Keratinocyte (primary cell): ENCODE data around the gene ZFYVE28. TPM values are rescaled to one million over a fixed set of nuclear protein-coding genes. Genes with fewer than 3 reads are reported as not detected.

ENCODE experiments used
- DNase-seq: peaks from one replicate; pipeline ENCODE4 v3.0.0-alpha.2; 2011; ENCODE audit warnings: low read depth, missing footprints, low spot score
- FAIRE-seq: peaks from 2 replicates; lab custom pipeline; 2011; peaks lifted over from hg19 to GRCh38; lab: Jason Lieb, UNC
- H2AFZ ChIP-seq: 2 replicates; pipeline ENCODE4 v1.6.0; 2012; ENCODE audit warnings: low read length, control low read depth, inconsistent platforms; ENCODE audit not compliant: control insufficient read depth
- H3K27ac ChIP-seq: 2 replicates; pipeline ENCODE4 v1.5.1; 2011; ENCODE audit warnings: low read length; ENCODE audit not compliant: control insufficient read depth, insufficient read depth
- H3K27me3 ChIP-seq: 3 replicates; pipeline ENCODE4 v1.6.0; 2011; ENCODE audit warnings: low read length; ENCODE audit not compliant: control insufficient read depth, insufficient read depth; ENCODE audit errors: extremely low read depth
- H3K36me3 ChIP-seq, 2 experiments: 2 replicates in 1 of 2; 3 replicates in 1 of 2; pipeline ENCODE4 v1.5.1; 2011; ENCODE audit warnings: low read length in 2 of 2, mild to moderate bottlenecking in 1 of 2; ENCODE audit not compliant: control insufficient read depth in 2 of 2, insufficient read depth in 2 of 2; ENCODE audit errors: extremely low read depth in 1 of 2
- H3K4me1 ChIP-seq: 3 replicates; pipeline ENCODE4 v1.5.1; 2011; ENCODE audit warnings: low read length; ENCODE audit not compliant: control insufficient read depth, insufficient read depth; ENCODE audit errors: extremely low read depth
- H3K4me2 ChIP-seq: 3 replicates; pipeline ENCODE4 v1.6.0; 2011; ENCODE audit warnings: low read depth, low read length; ENCODE audit not compliant: control insufficient read depth, insufficient read depth; ENCODE audit errors: extremely low read depth
- H3K4me3 ChIP-seq, 3 experiments: fragments of 200-600 bp in 1 of 3; sonication (generic) in 1 of 3; 2 replicates in 2 of 3; 3 replicates in 1 of 3; pipeline ENCODE4 v1.5.1; 2011 to 2016; ENCODE audit warnings: low read length in 3 of 3, mild to moderate bottlenecking in 3 of 3, control low read depth in 2 of 3, inconsistent platforms in 1 of 3, low read depth in 1 of 3, mixed read lengths in 1 of 3, mixed run types in 1 of 3, moderate library complexity in 1 of 3; ENCODE audit not compliant: control insufficient read depth in 2 of 3, insufficient read depth in 2 of 3; ENCODE audit errors: extremely low read depth in 1 of 3
- H3K79me2 ChIP-seq: 2 replicates; pipeline ENCODE4 v1.6.0; 2012; ENCODE audit warnings: low read length; ENCODE audit not compliant: control insufficient read depth, insufficient read depth
- H3K9ac ChIP-seq: 3 replicates; pipeline ENCODE4 v1.6.0; 2011; ENCODE audit warnings: low read length; ENCODE audit not compliant: control insufficient read depth, insufficient read depth; ENCODE audit errors: extremely low read depth
- H3K9me1 ChIP-seq: 3 replicates; pipeline ENCODE4 v1.6.0; 2011; ENCODE audit warnings: low read length; ENCODE audit not compliant: control insufficient read depth, insufficient read depth; ENCODE audit errors: extremely low read depth
- H3K9me3 ChIP-seq: 2 replicates; pipeline ENCODE4 v1.5.1; 2012; ENCODE audit warnings: low read depth, low read length; ENCODE audit not compliant: control insufficient read depth
- H4K20me1 ChIP-seq: 3 replicates; pipeline ENCODE4 v1.6.0; 2011; ENCODE audit warnings: low read length; ENCODE audit not compliant: control insufficient read depth, insufficient read depth; ENCODE audit errors: extremely low read depth
- CTCF ChIP-seq, 3 experiments: IDR thresholded peaks in 1 of 3; conservative IDR thresholded peaks in 1 of 3; optimal IDR thresholded peaks in 1 of 3; 2 replicates in 2 of 3; 3 replicates in 1 of 3; pipeline versions ENCODE3 to v1.5.1; 2011; ENCODE audit warnings: low read length in 3 of 3, mild to moderate bottlenecking in 3 of 3, moderate library complexity in 2 of 3, control low read depth in 1 of 3, inconsistent platforms in 1 of 3; ENCODE audit not compliant: insufficient read depth in 2 of 3; ENCODE audit errors: extremely low read depth in 1 of 3
- EZH2 ChIP-seq: IDR thresholded peaks from one replicate; pipeline ENCODE4 v1.6.1; 2012; ENCODE audit warnings: inconsistent platforms, mild to moderate bottlenecking, low read length, moderate library complexity
- dilution Hi-C: fragments of 300-500 bp; cut with MboI; formaldehyde crosslinking; loops from one replicate; pipeline ENCODE4 v1.7.0; 2020; ENCODE audit warnings: low sequenced_read_pairs; ENCODE audit not compliant: extremely low pct_ligation_motif_present
- polyA plus RNA-seq, 5 experiments: library from polyadenylated mRNA; depleted of rRNA in 3 of 5; stranded (reverse) in 3 of 5; stranded (forward) in 1 of 5; unstranded in 1 of 5; fragments of >200 nt; gene quantifications; 1 replicate in 1 of 5; 2 replicates in 3 of 5; 3 replicates in 1 of 5; pipeline versions ENCODE4 v1.2.1 to v1.2.3, GENCODE V29; 2011 to 2012; ENCODE audit warnings: missing spikeins in 2 of 5, low read depth in 1 of 5, low replicate concordance in 1 of 5

Gene ZFYVE28
- polyA plus RNA-seq, 1 donor (not counting 4 experiments of a cell fraction or from before 2014, with no cell fraction given) = 0.33 TPM

- Histone ChIP-seq H3K4me1 (no peaks in the 10 kb centered on the region), H3K27ac (no peak overlapping the region), H3K4me3 (no peak overlapping the region), H3K36me3 (no peaks in the 10 kb centered on the region), H3K79me2 (no peaks in the 10 kb centered on the region), H3K9me1 (no peaks in the 10 kb centered on the region), H4K20me1 (no peaks in the 10 kb centered on the region), H3K4me2 (no peak overlapping the region), H3K9me3 (no peaks in the 10 kb centered on the region), H2AFZ (no peak overlapping the region), H3K27me3 (no peaks in the 10 kb centered on the region), H3K9ac (no peak overlapping the region)
- FAIRE-seq (no peak), DNase-seq (no peak)
- no peak for TF ChIP-seq EZH2
- TF ChIP-seq CTCF (optimal IDR thresholded peaks at IDR 0.05 in 1 of 3, IDR thresholded peaks at IDR 0.05 in 1 of 3, conservative IDR thresholded peaks at IDR 0.05 in 1 of 3; ENCODE audit: extremely low read depth in 1 of 3, insufficient read depth in 2 of 3, low read length in 3 of 3) = no peak
- dilution Hi-C loops = no loop called here
Measured at GRCh38 chr4:2443956-2444740, 25.7 kb upstream of the ZFYVE28 start.

GRCh38 chr4:2443061-2443730, 24.8 kb upstream of the ZFYVE28 start:
- TF ChIP-seq CTCF (optimal IDR thresholded peaks at IDR 0.05 in 1 of 3, IDR thresholded peaks at IDR 0.05 in 1 of 3, conservative IDR thresholded peaks at IDR 0.05 in 1 of 3; ENCODE audit: extremely low read depth in 1 of 3, insufficient read depth in 2 of 3, low read length in 3 of 3) (no peak), EZH2 (no peak)
- no peaks in the 10 kb centered on the region for H3K9me3 ChIP-seq
- dilution Hi-C loops = no loop called here

More at GRCh38 chr4:2443061-2443730, 24.8 kb upstream of the ZFYVE28 start:
- H3K9ac ChIP-seq = no peak overlapping the region
- no peak overlapping the region for H2AFZ ChIP-seq
- H3K27me3 ChIP-seq = no peaks in the 10 kb centered on the region
- H3K79me2 ChIP-seq = no peaks in the 10 kb centered on the region
- no peaks in the 10 kb centered on the region for H3K4me1 ChIP-seq
- no peaks in the 10 kb centered on the region for H4K20me1 ChIP-seq
- H3K9me1 ChIP-seq = no peaks in the 10 kb centered on the region
- DNase-seq (no peak), FAIRE-seq (no peak)
- no peaks in the 10 kb centered on the region for H3K36me3 ChIP-seq
- H3K27ac ChIP-seq = no peak overlapping the region
- H3K4me3 ChIP-seq = no peak overlapping the region
- H3K4me2 ChIP-seq = no peak overlapping the region
